NK-92 (cell line): ENCODE data around the gene ABHD15.

Experiments
- DNase-seq: peaks from one replicate; lab custom pipeline; 2025; ENCODE audit not compliant: unreplicated experiment; lab: John Stamatoyannopoulos, UW

The ABHD15 gene

GRCh38 chr17:29595107-29595942, 28.5 kb upstream of the ABHD15 start:
- DNase-seq, result no peak

GRCh38 chr17:29594519-29595090, 27.8 kb upstream of the ABHD15 start:
- no peak for DNase-seq

GRCh38 chr17:29593591-29594518, 27.0 kb upstream of the ABHD15 start:
- no peak for DNase-seq

GRCh38 chr17:29592850-29593551, 26.2 kb upstream of the ABHD15 start, which contains the start of gene ANKRD13B:
TSS of gene ANKRD13B (plus strand) at chr17:29593132. CDS start at chr17:29593622, 490 bp downstream.
- no peak for DNase-seq

- DNase-seq, result no peak
Measured at GRCh38 chr17:29591737-29592608, 25.1 kb upstream of the ABHD15 start.

- no peak for DNase-seq
Measured at GRCh38 chr17:29591146-29591736, 24.4 kb upstream of the ABHD15 start.

GRCh38 chr17:29590411-29591145, 23.7 kb upstream of the ABHD15 start:
- DNase-seq, result no peak

- DNase-seq, result no peak
Measured at GRCh38 chr17:29589524-29590410, 22.9 kb upstream of the ABHD15 start, which contains the start of gene GIT1. TSS of gene GIT1 (minus strand) at chr17:29589648. CDS start at chr17:29589378, 270 bp downstream.

- no peak for DNase-seq
Measured at GRCh38 chr17:29588562-29589411, 21.9 kb upstream of the ABHD15 start.

GRCh38 chr17:29588017-29588561, 21.3 kb upstream of the ABHD15 start:
- no peak for DNase-seq

- no peak for DNase-seq
Measured at GRCh38 chr17:29587591-29587990, 20.8 kb upstream of the ABHD15 start.

GRCh38 chr17:29586676-29587469, 20.0 kb upstream of the ABHD15 start:
- no peak for DNase-seq

GRCh38 chr17:29585080-29585751, 18.4 kb upstream of the ABHD15 start:
- no peak for DNase-seq

- DNase-seq, result no peak
Measured at GRCh38 chr17:29584452-29585079, 17.7 kb upstream of the ABHD15 start.
